ENCODE results near the gene NT5DC4. TPM values are rescaled to one million over a fixed set of nuclear protein-coding genes. Genes with fewer than 3 reads are reported as not detected.

The NT5DC4 gene
- total RNA-seq, 2 donors from 2014 or later: not detected

GRCh38 chr2:112688086-112688880 is 32.5 kb upstream of the NT5DC4 start:
- Histone ChIP-seq H3K9ac (ENCODE audit: extremely low read depth, low read length, poor library complexity, severe bottlenecking) (no peak overlapping the region), H3K36me3 (ENCODE audit: control insufficient read depth, insufficient read depth, low read length) (no peaks in the 10 kb centered on the region), H3K9me3 (ENCODE audit: control insufficient read depth, low read length) (no peaks in the 10 kb centered on the region), H3K4me3 (ENCODE audit: low read length) (no peak overlapping the region), H3K27ac (ENCODE audit: low read depth, low read length) (no peak overlapping the region), H3K4me1 (ENCODE audit: control insufficient read depth, insufficient read depth, low read length) (peaks cover 11% of the 10 kb centered on the region), H3K27me3 (ENCODE audit: control insufficient read depth, insufficient read depth, low read length, poor library complexity, severe bottlenecking) (no peaks in the 10 kb centered on the region)
- Mint-ChIP-seq H3K27ac (no peak overlapping the region), H3K4me3 (no peak overlapping the region), H3K36me3 (ENCODE audit: low read depth) (no peaks in the 10 kb centered on the region), H3K27me3 (ENCODE audit: insufficient read depth) (no peaks in the 10 kb centered on the region), H3K4me1 (peaks cover 30% of the 10 kb centered on the region), H3K9me3 (no peaks in the 10 kb centered on the region)
- WGBS, 2 experiments (ENCODE audit: insufficient coverage in 1 of 2, insufficient read length in 1 of 2): 88 to 96% methylated on average over 9 to 14 of the region's 14 CpGs
- no peak for DNase-seq
- TF ChIP-seq CTCF (conservative IDR thresholded peaks at IDR 0.05): no peak

- H3K27ac Mint-ChIP-seq: peak overlapping the region; percentile 87
- Histone ChIP-seq H3K4me3 (ENCODE audit: low read length) (no peak overlapping the region), H3K9me3 (ENCODE audit: control insufficient read depth, low read length) (no peaks in the 10 kb centered on the region), H3K27me3 (ENCODE audit: control insufficient read depth, insufficient read depth, low read length, poor library complexity, severe bottlenecking) (no peaks in the 10 kb centered on the region), H3K27ac (ENCODE audit: low read depth, low read length) (no peak overlapping the region), H3K9ac (ENCODE audit: extremely low read depth, low read length, poor library complexity, severe bottlenecking) (no peak overlapping the region), H3K4me1 (ENCODE audit: control insufficient read depth, insufficient read depth, low read length) (no peaks in the 10 kb centered on the region), H3K36me3 (ENCODE audit: control insufficient read depth, insufficient read depth, low read length) (no peaks in the 10 kb centered on the region)
- TF ChIP-seq CTCF (conservative IDR thresholded peaks at IDR 0.05): peak; percentile 78
- H3K9me3 Mint-ChIP-seq: no peaks in the 10 kb centered on the region
- H3K4me3 Mint-ChIP-seq: no peak overlapping the region
- peak; percentile 84 for DNase-seq
- H3K36me3 Mint-ChIP-seq (ENCODE audit: low read depth): no peaks in the 10 kb centered on the region
- no peaks in the 10 kb centered on the region for H3K27me3 Mint-ChIP-seq (ENCODE audit: insufficient read depth)
- WGBS, 2 experiments (ENCODE audit: insufficient coverage in 1 of 2, insufficient read length in 1 of 2): 81 to 82% methylated on average over 8 to 9 of the region's 9 CpGs
- H3K4me1 Mint-ChIP-seq: peaks cover 12% of the 10 kb centered on the region
Observed at GRCh38 chr2:112690853-112691401, 29.9 kb upstream of the NT5DC4 start.

- Histone ChIP-seq H3K4me3 (ENCODE audit: low read length) (no peak overlapping the region), H3K36me3 (ENCODE audit: control insufficient read depth, insufficient read depth, low read length) (no peaks in the 10 kb centered on the region), H3K9ac (ENCODE audit: extremely low read depth, low read length, poor library complexity, severe bottlenecking) (no peak overlapping the region), H3K9me3 (ENCODE audit: control insufficient read depth, low read length) (no peaks in the 10 kb centered on the region), H3K27ac (ENCODE audit: low read depth, low read length) (no peak overlapping the region), H3K27me3 (ENCODE audit: control insufficient read depth, insufficient read depth, low read length, poor library complexity, severe bottlenecking) (no peaks in the 10 kb centered on the region), H3K4me1 (ENCODE audit: control insufficient read depth, insufficient read depth, low read length) (no peaks in the 10 kb centered on the region)
- 80 to 91% methylated on average over 1 to 4 of the region's 4 CpGs for WGBS, 2 experiments (ENCODE audit: insufficient coverage in 1 of 2, insufficient read length in 1 of 2)
- Mint-ChIP-seq H3K9me3 (no peaks in the 10 kb centered on the region), H3K4me1 (peaks cover 12% of the 10 kb centered on the region), H3K36me3 (ENCODE audit: low read depth) (no peaks in the 10 kb centered on the region), H3K27me3 (ENCODE audit: insufficient read depth) (no peaks in the 10 kb centered on the region), H3K4me3 (no peak overlapping the region), H3K27ac (peak overlapping the region; percentile 4)
- TF ChIP-seq CTCF (conservative IDR thresholded peaks at IDR 0.05): no peak
- DNase-seq: no peak
Observed at GRCh38 chr2:112691881-112692281, 28.9 kb upstream of the NT5DC4 start.
